Caki2 (cell line): ENCODE measurements around the gene MTUS2. TPM values are rescaled to one million over a fixed set of nuclear protein-coding genes. Genes with fewer than 3 reads are reported as not detected.
"Not testable (repeated sequence)": the region's sequence is repeated elsewhere in the genome, so short reads cannot be mapped to it uniquely, and the experiment has no call there.

ENCODE experiments used
- DNase-seq: peaks from one replicate; pipeline ENCODE4 v3.0.0-alpha.2; 2015; ENCODE audit warnings: low read depth
- in situ Hi-C: cut with HindIII; loops from 2 replicates; pipeline ENCODE4 v1.10.0; 2016; ENCODE audit warnings: low sequenced_read_pairs, low pct_unique_long_range_greater_than_20kb, mixed read lengths
- total RNA-seq: library from RNA; depleted of rRNA; stranded (reverse); fragments of >200 nt; shearing (Covaris generic); gene quantifications from 2 replicates; pipeline ENCODE4 v1.2.3, GENCODE V29; 2014; ENCODE audit warnings: low replicate concordance

The MTUS2 gene
- total RNA-seq, 1 experiment from 2014 or later: not detected

- DNase-seq: no peak
- in situ Hi-C loops: no loop called here
These were observed 115.0 kb downstream of the MTUS2 start for GRCh38 chr13:28935104-28935503.

- in situ Hi-C loops: no loop called here
- DNase-seq: no peak
These were observed 122.8 kb downstream of the MTUS2 start for GRCh38 chr13:28942906-28943305.

GRCh38 chr13:28953714-28954418 lies 133.7 kb downstream of the MTUS2 start:
- DNase-seq: no peak
- in situ Hi-C loops: no loop called here

GRCh38 chr13:28954419-28954725 lies 134.2 kb downstream of the MTUS2 start:
- no peak for DNase-seq

GRCh38 chr13:28954810-28955209 lies 134.7 kb downstream of the MTUS2 start:
- in situ Hi-C loops: no loop called here
- no peak for DNase-seq

More at GRCh38 chr13:28954419-28954725, 134.2 kb downstream of the MTUS2 start:
- in situ Hi-C loops: no loop called here

GRCh38 chr13:28955264-28955966 lies 135.3 kb downstream of the MTUS2 start:
- in situ Hi-C loops: no loop called here

GRCh38 chr13:28958018-28958417 lies 137.9 kb downstream of the MTUS2 start:
- DNase-seq: no peak
- in situ Hi-C loops: no loop called here

More at GRCh38 chr13:28955264-28955966, 135.3 kb downstream of the MTUS2 start:
- no peak for DNase-seq

- no peak for DNase-seq
- in situ Hi-C loops: no loop called here
These were observed 138.3 kb downstream of the MTUS2 start for GRCh38 chr13:28958441-28958840.

GRCh38 chr13:28964052-28964451 lies 143.9 kb downstream of the MTUS2 start:
- in situ Hi-C loops: no loop called here
- no peak for DNase-seq

- no peak for DNase-seq
- in situ Hi-C loops: no loop called here
These were observed 144.7 kb downstream of the MTUS2 start for GRCh38 chr13:28964803-28965202.

- DNase-seq: no peak
- in situ Hi-C loops: no loop called here
These were observed 147.1 kb downstream of the MTUS2 start for GRCh38 chr13:28967029-28967915.

- in situ Hi-C loops: no loop called here
- DNase-seq: no peak
These were observed 156.1 kb downstream of the MTUS2 start for GRCh38 chr13:28976195-28976594.

GRCh38 chr13:28976636-28977035 lies 156.5 kb downstream of the MTUS2 start:
- in situ Hi-C loops: no loop called here
- DNase-seq: no peak

GRCh38 chr13:28978574-28978973 lies 158.4 kb downstream of the MTUS2 start:
- in situ Hi-C loops: no loop called here

GRCh38 chr13:28981530-28981929 lies 161.4 kb downstream of the MTUS2 start:
- in situ Hi-C loops: no loop called here
- DNase-seq: no peak

More at GRCh38 chr13:28978574-28978973, 158.4 kb downstream of the MTUS2 start:
- no peak for DNase-seq

GRCh38 chr13:28983641-28984040 lies 163.5 kb downstream of the MTUS2 start:
- DNase-seq: no peak
- in situ Hi-C loops: no loop called here

GRCh38 chr13:28984326-28984725 lies 164.2 kb downstream of the MTUS2 start:
- no peak for DNase-seq
- in situ Hi-C loops: no loop called here

- no peak for DNase-seq
- in situ Hi-C loops: no loop called here
These were observed 164.7 kb downstream of the MTUS2 start for GRCh38 chr13:28984825-28985224.

- in situ Hi-C loops, DNase-seq: not testable (repeated sequence)
These were observed 170.2 kb downstream of the MTUS2 start for GRCh38 chr13:28990378-28990777.
